Mucosa of descending colon (tissue), 3 donors: ENCODE results near the gene VTI1B. TPM values are rescaled to one million over a fixed set of nuclear protein-coding genes. Genes with fewer than 3 reads are reported as not detected.
"Not testable (repeated sequence)": the region's sequence is repeated elsewhere in the genome, so short reads cannot be mapped to it uniquely, and the experiment has no call there.

Experiments
- ATAC-seq: fragments of 200-7000 bp; cut with Tn5 transposase; one replicate; pipeline ENCODE4 v1.9.1; 2020; ENCODE audit warnings: mild to moderate bottlenecking, moderate library complexity
- DNase-seq, 3 donors: peaks; one replicate each; pipeline ENCODE4 v3.0.0-alpha.2; 2020
- H3K36me3 ChIP-seq: fragments of 200-600 bp; one replicate; pipeline ENCODE4 v1.8.0; 2021; ENCODE audit warnings: low read depth, mild to moderate bottlenecking
- H3K4me1 ChIP-seq: fragments of 200-600 bp; one replicate; pipeline ENCODE4 v1.8.0; 2021; ENCODE audit warnings: low read depth, mild to moderate bottlenecking
- H3K4me3 ChIP-seq: fragments of 200-600 bp; one replicate; pipeline ENCODE4 v1.8.0; 2021; ENCODE audit warnings: mild to moderate bottlenecking
- H3K9me3 ChIP-seq: fragments of 200-600 bp; one replicate; pipeline ENCODE4 v1.8.0; 2021; ENCODE audit warnings: mild to moderate bottlenecking
- CTCF ChIP-seq: fragments of 200-600 bp; IDR thresholded peaks from one replicate; pipeline ENCODE4 v1.8.0; 2022; ENCODE audit warnings: antibody characterized with exemption, mild to moderate bottlenecking
- intact Hi-C, 2 donors: fragments of 100-400 bp; cut with DNase I in 1 of 2; cut with micrococcal nuclease in 1 of 2; formaldehyde crosslinking; loops; one replicate each; pipeline versions ENCODE4 v1.11.0 to v1.11.1; 2022; cut with DNase I, micrococcal nuclease
- total RNA-seq, 3 donors: library from RNA; stranded (reverse); fragmentation: NEBNext Ultra II Directional in 2 of 3; extraction: Animal tissue kit (Norgen Biotek cat#: 25700) in 2 of 3; gene quantifications; one replicate each; pipeline versions ENCODE4 v1.2.1 to v1.2.4, GENCODE V29; 2021 to 2023
- donor health status: DM: no; HTN: no; CAD: no; lungs with moderate emphysema.
- donor health status: DM: no; HTN: no; CAD: no.
- donor health status: DM: no; HTN: yes; CAD: no.

Gene VTI1B
- total RNA-seq, 3 donors from 2014 or later = 110 to 162 (median 148) TPM

- Histone ChIP-seq H3K4me1 (peaks cover 7% of the 10 kb centered on the region), H3K36me3 (no peaks in the 10 kb centered on the region), H3K9me3 (no peaks in the 10 kb centered on the region), H3K4me3 (no peak overlapping the region)
- no peak for TF ChIP-seq CTCF
- ATAC-seq (no peak), DNase-seq (no peak)
- intact Hi-C loops = no loop called here
Measured at GRCh38 chr14:67602076-67602475, 72.4 kb downstream of the VTI1B start.

GRCh38 chr14:67600562-67600974, 73.9 kb downstream of the VTI1B start:
- DNase-seq, intact Hi-C loops, H3K36me3 ChIP-seq, H3K4me1 ChIP-seq, H3K9me3 ChIP-seq, H3K4me3 ChIP-seq, ATAC-seq: not testable (repeated sequence)

GRCh38 chr14:67599698-67600561, 74.5 kb downstream of the VTI1B start, which contains the start of gene PIGH:
PIGH (minus strand) TSS chr14:67600268; CDS start chr14:67600203, 65 bp downstream.
- ATAC-seq = peak; percentile 99
- Histone ChIP-seq H3K4me3 (peak within 1 kb of the TSS; percentile 83), H3K4me1 (peaks cover 7% of the 10 kb centered on the region), H3K36me3 (no peaks in the 10 kb centered on the region), H3K9me3 (no peaks in the 10 kb centered on the region)
- peak; percentile 92 to 97 (median 93) for DNase-seq
- intact Hi-C loops = no loop called here
- TF ChIP-seq CTCF = peak; percentile 59

Other genes with a start within 250 kb of the VTI1B start
- 10 to 100 TPM in 2 of 3 donors, 1 to 10 TPM in 1; 4.8 to 12.6 (median 10.8) TPM for gene TMEM229B, start 185.9 kb downstream of the VTI1B start, total RNA-seq
- 100 to 1,000 TPM in 1 of 3 donors, 10 to 100 TPM in 2; 45.8 to 110 (median 61.5) TPM for gene PLEKHH1, start 141.3 kb downstream of the VTI1B start, total RNA-seq
- gene PIGH, start 74.4 kb downstream of the VTI1B start, total RNA-seq = 10 to 100 TPM; 16.6 to 20.0 (median 16.7) TPM
- 1 to 10 TPM in 2 of 3 donors, under 1 TPM in 1; 0.84 to 5.0 (median 4.4) TPM for gene ARG2, start 54.7 kb downstream of the VTI1B start, total RNA-seq
- 10 to 100 TPM; 36.0 to 44.1 (median 38.3) TPM for gene RDH11, start 21.1 kb upstream of the VTI1B start, total RNA-seq
- not detected for gene RDH12, start 27.3 kb upstream of the VTI1B start, total RNA-seq
- 10 to 100 TPM; 23.4 to 31.7 (median 29.1) TPM for gene ZFYVE26, start 142.0 kb upstream of the VTI1B start, total RNA-seq
- 10 to 100 TPM; 15.8 to 23.3 (median 20.9) TPM for gene RAD51B, start 145.1 kb upstream of the VTI1B start, total RNA-seq